K562 (cell line): ENCODE results near the gene KARS1.

Source experiments
- BRCA1 ChIP-seq, 2 experiments: fragments of 450-650 bp in 1 of 2; sonication (generic) in 1 of 2; formaldehyde crosslinking in 1 of 2; IDR thresholded peaks; 2 replicates each; pipeline versions ENCODE4 v1.5.0 to v1.6.1; 2017 to 2020; ENCODE audit warnings: mild to moderate bottlenecking in 1 of 2, missing genetic modification reagents in 1 of 2
- CTCF ChIP-seq, 3 experiments: IDR thresholded peaks in 2 of 3; conservative IDR thresholded peaks in 1 of 3; 2 replicates each; pipeline ENCODE4 v1.5.1; 2011 to 2012; ENCODE audit warnings: low read length in 3 of 3, mild to moderate bottlenecking in 3 of 3, control low read depth in 2 of 3, improper control_type of control experiment in 1 of 3, inconsistent platforms in 1 of 3, low read depth in 1 of 3, mixed read lengths in 1 of 3, moderate library complexity in 1 of 3; ENCODE audit not compliant: insufficient read depth in 2 of 3
- GABPA ChIP-seq: fragments of 200-800 bp; sonication (Bioruptor generic); conservative IDR thresholded peaks from 2 replicates; pipeline ENCODE4 v1.6.1; 2016; ENCODE audit warnings: low read depth, missing genetic modification characterization, missing compliant biosample characterization
- HNRNPLL ChIP-seq: fragments of 200-400 bp; formaldehyde crosslinking; IDR thresholded peaks from 2 replicates; pipeline ENCODE4 v1.6.1; 2017; ENCODE audit warnings: low read length, low read depth, mild to moderate bottlenecking; ENCODE audit not compliant: poor library complexity, severe bottlenecking
- JUND ChIP-seq, 2 experiments: IDR thresholded peaks; 2 replicates in 1 of 2; 3 replicates in 1 of 2; pipeline ENCODE4 v1.6.1; 2011; ENCODE audit warnings: borderline replicate concordance in 2 of 2, low read depth in 2 of 2, low read length in 2 of 2, improper control_type of control experiment in 1 of 2, missing biosample characterization in 1 of 2, missing genetic modification characterization in 1 of 2, missing genetic modification reagents in 1 of 2
- KDM1A ChIP-seq, 2 experiments: fragments of 450-650 bp; IDR thresholded peaks; 2 replicates each; pipeline ENCODE4 v1.6.1; 2016; ENCODE audit warnings: mild to moderate bottlenecking in 2 of 2
- NFE2 ChIP-seq: IDR thresholded peaks from 2 replicates; pipeline ENCODE4 v1.6.1; 2014; ENCODE audit warnings: antibody characterized with exemption, low read depth
- POLR2A ChIP-seq: fragments of 450-650 bp; conservative IDR thresholded peaks from 2 replicates; pipeline ENCODE4 v1.6.1; 2016
- RCOR1 ChIP-seq, 2 experiments: IDR thresholded peaks; 2 replicates each; pipeline ENCODE4 v1.6.1; 2012; ENCODE audit warnings: low read depth in 2 of 2, low read length in 2 of 2, borderline replicate concordance in 1 of 2, improper control_type of control experiment in 1 of 2
- SIN3B ChIP-seq: fragments of 450-650 bp; IDR thresholded peaks from 2 replicates; pipeline ENCODE4 v1.6.1; 2017; ENCODE audit warnings: low read depth, mild to moderate bottlenecking, moderate library complexity
- SMC3 ChIP-seq: conservative IDR thresholded peaks from 2 replicates; pipeline ENCODE4 v1.6.1; 2011; ENCODE audit warnings: low read depth, low read length, improper control_type of control experiment; ENCODE audit not compliant: insufficient read depth
- TBP ChIP-seq: optimal IDR thresholded peaks from 2 replicates; pipeline ENCODE3; 2011; ENCODE audit warnings: low read depth, low read length, improper control_type of control experiment
- ZNF398 ChIP-seq: fragments of 250-450 bp; sonication (Bioruptor Pico); IDR thresholded peaks from 2 replicates; pipeline ENCODE4 v1.8.0; 2021; ENCODE audit warnings: moderate library complexity, mild to moderate bottlenecking, inconsistent platforms

- TF ChIP-seq HNRNPLL = no peak
- TF ChIP-seq SMC3 = no peak
- no peak for TF ChIP-seq NFE2
- no peak for TF ChIP-seq ZNF398
- TF ChIP-seq TBP = no peak
- TF ChIP-seq KDM1A (IDR thresholded peaks at IDR 0.05) = no peak
- TF ChIP-seq JUND (IDR thresholded peaks at IDR 0.05; ENCODE audit: borderline replicate concordance, low read depth, low read length) = no peak
- no peak for TF ChIP-seq JUND (tag; IDR thresholded peaks at IDR 0.05; ENCODE audit: borderline replicate concordance, low read depth, low read length)
- no peak for TF ChIP-seq POLR2A
- no peak for TF ChIP-seq BRCA1 (IDR thresholded peaks at IDR 0.05)
- TF ChIP-seq BRCA1 (CRISPR knock-in tag; IDR thresholded peaks at IDR 0.05) = no peak
- TF ChIP-seq CTCF (IDR thresholded peaks at IDR 0.05 in 2 of 3, conservative IDR thresholded peaks at IDR 0.05 in 1 of 3; ENCODE audit: insufficient read depth in 2 of 3, low read depth in 1 of 3, low read length in 3 of 3) = no peak
- no peak for TF ChIP-seq GABPA
- no peak for TF ChIP-seq RCOR1 (IDR thresholded peaks at IDR 0.05; ENCODE audit: borderline replicate concordance in 1 of 2, low read depth in 2 of 2, low read length in 2 of 2)
- no peak for TF ChIP-seq SIN3B
Measured at GRCh38 chr16:75628351-75628750, 19.1 kb downstream of the KARS1 start.
